Ectodermal cell (in vitro differentiated cells): ENCODE data around the gene S100A8. TPM values are rescaled to one million over a fixed set of nuclear protein-coding genes. Genes with fewer than 3 reads are reported as not detected.

Experiments
- H3K27ac ChIP-seq: 2 replicates; pipeline ENCODE4 v1.7.0; 2013; ENCODE audit warnings: mild to moderate bottlenecking, low read depth, low read length; ENCODE audit not compliant: insufficient read depth, poor library complexity, severe bottlenecking
- H3K27me3 ChIP-seq: 2 replicates; pipeline ENCODE4 v1.7.0; 2013; ENCODE audit warnings: mild to moderate bottlenecking, low read length; ENCODE audit not compliant: insufficient read depth, control insufficient read depth, poor library complexity, severe bottlenecking
- H3K36me3 ChIP-seq: one replicate; pipeline ENCODE4 v1.7.0; 2013; ENCODE audit warnings: low read length; ENCODE audit not compliant: control insufficient read depth, insufficient read depth
- H3K4me1 ChIP-seq: one replicate; pipeline ENCODE4 v1.7.0; 2013; ENCODE audit warnings: low read length; ENCODE audit not compliant: control insufficient read depth, insufficient read depth
- H3K4me3 ChIP-seq: 2 replicates; pipeline ENCODE4 v1.7.0; 2013; ENCODE audit warnings: low read depth, low read length, control low read depth; ENCODE audit not compliant: insufficient read depth
- H3K9me3 ChIP-seq: 2 replicates; pipeline ENCODE4 v1.7.0; 2013; ENCODE audit warnings: mild to moderate bottlenecking, low read length, moderate library complexity; ENCODE audit not compliant: control insufficient read depth
- WGBS, 2 experiments: methylation state at CpG; one replicate each; pipeline ENCODE4 v1.1.7; 2013; ENCODE audit warnings: missing lambda C conversion rate in 2 of 2; 5-methylcytosine and 5-hydroxymethylcytosine counted together
- polyA plus RNA-seq, 4 experiments: library from polyadenylated mRNA; stranded (reverse); fragments of 50-300 nt; gene quantifications; one replicate each; pipeline ENCODE4 v1.2.3, GENCODE V29; 2013

S100A8 gene
- polyA plus RNA-seq (2013, experiment 1 of 4): not detected
- not detected for polyA plus RNA-seq (2013, experiment 2 of 4)
- polyA plus RNA-seq (2013, experiment 3 of 4): not detected
- polyA plus RNA-seq (2013, experiment 4 of 4): not detected

GRCh38 chr1:153390938-153391710, at the start of gene S100A8:
S100A8 (minus strand) TSS chr1:153391073; CDS start chr1:153390535, 538 bp downstream.
- no peak within 1 kb of the TSS for H3K27ac ChIP-seq
- H3K9me3 ChIP-seq: no peaks in the 10 kb centered on the region
- 92 to 99% methylated on average over 5 to 7 of the region's 7 CpGs for WGBS, 2 experiments
- H3K27me3 ChIP-seq: no peaks in the 10 kb centered on the region
- H3K36me3 ChIP-seq: no peaks in the 10 kb centered on the region
- H3K4me3 ChIP-seq: no peak within 1 kb of the TSS
- no peaks in the 10 kb centered on the region for H3K4me1 ChIP-seq

GRCh38 chr1:153439273-153439672, 48.4 kb upstream of the S100A8 start:
- no peaks in the 10 kb centered on the region for H3K36me3 ChIP-seq
- no peak overlapping the region for H3K27ac ChIP-seq
- H3K4me3 ChIP-seq: no peak overlapping the region
- H3K9me3 ChIP-seq: no peaks in the 10 kb centered on the region
- H3K4me1 ChIP-seq: no peaks in the 10 kb centered on the region
- H3K27me3 ChIP-seq: no peaks in the 10 kb centered on the region

- Histone ChIP-seq H3K9me3 (no peaks in the 10 kb centered on the region), H3K27ac (no peak overlapping the region), H3K4me3 (no peak overlapping the region), H3K4me1 (no peaks in the 10 kb centered on the region), H3K36me3 (no peaks in the 10 kb centered on the region), H3K27me3 (no peaks in the 10 kb centered on the region)
- 80 to 83% methylated on average over 7 of the region's 7 CpGs for WGBS, 2 experiments
Observed at GRCh38 chr1:153438599-153438998, 47.7 kb upstream of the S100A8 start.

GRCh38 chr1:153437236-153437635, 46.4 kb upstream of the S100A8 start:
- Histone ChIP-seq H3K27me3 (no peaks in the 10 kb centered on the region), H3K4me3 (no peak overlapping the region), H3K9me3 (no peaks in the 10 kb centered on the region), H3K4me1 (no peaks in the 10 kb centered on the region), H3K36me3 (no peaks in the 10 kb centered on the region), H3K27ac (no peak overlapping the region)
- WGBS, 2 experiments: 89 to 91% methylated on average over 4 of the region's 4 CpGs

GRCh38 chr1:153434746-153435455, 44.0 kb upstream of the S100A8 start:
- Histone ChIP-seq H3K4me3 (no peak overlapping the region), H3K4me1 (no peaks in the 10 kb centered on the region), H3K27me3 (no peaks in the 10 kb centered on the region), H3K9me3 (no peaks in the 10 kb centered on the region), H3K36me3 (no peaks in the 10 kb centered on the region), H3K27ac (no peak overlapping the region)
- 87 to 90% methylated on average over 11 of the region's 11 CpGs for WGBS, 2 experiments

- H3K36me3 ChIP-seq: no peaks in the 10 kb centered on the region
- H3K27me3 ChIP-seq: no peaks in the 10 kb centered on the region
- no peaks in the 10 kb centered on the region for H3K4me1 ChIP-seq
- H3K9me3 ChIP-seq: no peaks in the 10 kb centered on the region
- WGBS, 2 experiments: 88 to 89% methylated on average over 9 of the region's 9 CpGs
- no peak overlapping the region for H3K27ac ChIP-seq
- no peak overlapping the region for H3K4me3 ChIP-seq
Observed at GRCh38 chr1:153432874-153433681, 42.2 kb upstream of the S100A8 start.

- Histone ChIP-seq H3K36me3 (no peaks in the 10 kb centered on the region), H3K27me3 (no peaks in the 10 kb centered on the region), H3K27ac (no peak overlapping the region), H3K4me1 (no peaks in the 10 kb centered on the region), H3K9me3 (no peaks in the 10 kb centered on the region), H3K4me3 (no peak overlapping the region)
- WGBS, 2 experiments: 83 to 84% methylated on average over 4 of the region's 4 CpGs
Observed at GRCh38 chr1:153431928-153432327, 41.1 kb upstream of the S100A8 start.

- no peak overlapping the region for H3K4me3 ChIP-seq
- no peaks in the 10 kb centered on the region for H3K9me3 ChIP-seq
- 90% methylated on average over 2 to 3 of the region's 3 CpGs for WGBS, 2 experiments
- no peak overlapping the region for H3K27ac ChIP-seq
- no peaks in the 10 kb centered on the region for H3K4me1 ChIP-seq
- no peaks in the 10 kb centered on the region for H3K36me3 ChIP-seq
- H3K27me3 ChIP-seq: no peaks in the 10 kb centered on the region
Observed at GRCh38 chr1:153431427-153431826, 40.6 kb upstream of the S100A8 start.

- Histone ChIP-seq H3K36me3 (no peaks in the 10 kb centered on the region), H3K27ac (no peak overlapping the region), H3K27me3 (no peaks in the 10 kb centered on the region), H3K4me1 (no peaks in the 10 kb centered on the region), H3K9me3 (no peaks in the 10 kb centered on the region), H3K4me3 (no peak overlapping the region)
- WGBS, 2 experiments: 86 to 88% methylated on average over 17 of the region's 17 CpGs
Observed at GRCh38 chr1:153431002-153431401, 40.1 kb upstream of the S100A8 start.

- Histone ChIP-seq H3K9me3 (no peaks in the 10 kb centered on the region), H3K27me3 (no peaks in the 10 kb centered on the region), H3K4me1 (no peaks in the 10 kb centered on the region), H3K27ac (no peak overlapping the region), H3K4me3 (no peak overlapping the region), H3K36me3 (no peaks in the 10 kb centered on the region)
- WGBS, 2 experiments: 85 to 88% methylated on average over 3 of the region's 3 CpGs
Observed at GRCh38 chr1:153430561-153430960, 39.7 kb upstream of the S100A8 start.
